Measurements from ENCODE around the gene FAM187B.

DNA sequence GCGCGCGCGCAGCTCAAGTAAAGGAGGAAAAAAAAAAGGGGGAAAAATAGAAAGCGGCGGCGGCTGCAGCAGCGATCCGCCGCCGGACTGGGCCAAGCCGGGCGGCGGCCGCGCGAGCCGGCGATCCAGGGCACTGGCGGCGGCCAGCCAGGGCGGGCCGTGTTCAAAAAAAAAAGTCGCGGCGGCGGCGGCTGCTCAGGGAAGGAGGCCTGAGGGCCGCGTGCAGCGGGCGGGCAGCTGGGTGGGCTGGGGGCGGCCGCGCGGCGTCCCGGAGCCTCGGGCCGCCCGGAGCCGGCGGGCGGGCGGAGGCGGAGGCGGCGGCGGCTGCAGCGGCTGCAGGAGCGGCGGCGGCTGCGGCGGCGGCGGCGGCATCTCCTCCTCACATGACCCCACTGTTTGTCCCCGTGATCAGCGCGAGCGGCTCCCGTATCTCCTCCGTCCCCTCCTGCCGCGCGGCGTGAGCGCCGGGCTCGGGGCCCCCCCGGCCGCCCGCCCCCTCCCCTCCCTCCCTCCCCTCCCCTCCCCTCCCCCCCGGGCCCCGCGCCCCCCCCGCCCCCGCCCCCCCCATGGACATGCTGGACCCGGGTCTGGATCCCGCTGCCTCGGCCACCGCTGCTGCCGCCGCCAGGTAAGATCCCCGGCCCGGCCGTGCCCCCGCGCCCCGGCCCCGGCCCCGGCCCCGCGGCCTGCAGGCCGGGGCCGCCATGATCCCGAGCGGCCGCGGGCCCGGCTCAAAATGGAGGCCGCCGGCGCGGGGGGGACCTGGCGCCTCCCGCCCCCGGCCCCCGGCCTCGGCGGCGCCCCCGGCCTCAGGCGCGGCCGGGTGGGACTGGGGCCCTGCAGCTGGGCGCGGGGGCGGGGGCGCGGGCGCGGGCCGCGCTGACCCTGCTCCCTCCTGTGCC is 40.2 kb upstream of the FAM187B start, which contains the start of gene USF2:
- TF ChIP-seq FOXJ3 (CRISPR knock-in tag; IDR thresholded peaks at IDR 0.05), result no peak
- 0 out of 2 replicates have a peak, but pooled peaks have one; percentile 43 for TF ChIP-seq YY1 (IDR thresholded peaks at IDR 0.05; ENCODE audit: low read depth)
- TF ChIP-seq, protein P1, sequence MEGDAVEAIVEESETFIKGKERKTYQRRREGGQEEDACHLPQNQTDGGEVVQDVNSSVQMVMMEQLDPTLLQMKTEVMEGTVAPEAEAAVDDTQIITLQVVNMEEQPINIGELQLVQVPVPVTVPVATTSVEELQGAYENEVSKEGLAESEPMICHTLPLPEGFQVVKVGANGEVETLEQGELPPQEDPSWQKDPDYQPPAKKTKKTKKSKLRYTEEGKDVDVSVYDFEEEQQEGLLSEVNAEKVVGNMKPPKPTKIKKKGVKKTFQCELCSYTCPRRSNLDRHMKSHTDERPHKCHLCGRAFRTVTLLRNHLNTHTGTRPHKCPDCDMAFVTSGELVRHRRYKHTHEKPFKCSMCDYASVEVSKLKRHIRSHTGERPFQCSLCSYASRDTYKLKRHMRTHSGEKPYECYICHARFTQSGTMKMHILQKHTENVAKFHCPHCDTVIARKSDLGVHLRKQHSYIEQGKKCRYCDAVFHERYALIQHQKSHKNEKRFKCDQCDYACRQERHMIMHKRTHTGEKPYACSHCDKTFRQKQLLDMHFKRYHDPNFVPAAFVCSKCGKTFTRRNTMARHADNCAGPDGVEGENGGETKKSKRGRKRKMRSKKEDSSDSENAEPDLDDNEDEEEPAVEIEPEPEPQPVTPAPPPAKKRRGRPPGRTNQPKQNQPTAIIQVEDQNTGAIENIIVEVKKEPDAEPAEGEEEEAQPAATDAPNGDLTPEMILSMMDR (IDR thresholded peaks at IDR 0.05), result no peak
- no peak for TF ChIP-seq RAD21 (IDR thresholded peaks at IDR 0.05; ENCODE audit: low read length)
- no peak for TF ChIP-seq POLR2AphosphoS5 (IDR thresholded peaks at IDR 0.05; ENCODE audit: low read depth, low read length)
- TF ChIP-seq, protein P2, sequence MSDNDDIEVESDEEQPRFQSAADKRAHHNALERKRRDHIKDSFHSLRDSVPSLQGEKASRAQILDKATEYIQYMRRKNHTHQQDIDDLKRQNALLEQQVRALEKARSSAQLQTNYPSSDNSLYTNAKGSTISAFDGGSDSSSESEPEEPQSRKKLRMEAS (IDR thresholded peaks at IDR 0.05; ENCODE audit: low read depth), result no peak
- TF ChIP-seq RXRA (IDR thresholded peaks at IDR 0.05; ENCODE audit: borderline replicate concordance, low read depth), result no peak
- TF ChIP-seq SMC3 (IDR thresholded peaks at IDR 0.05; ENCODE audit: low read depth, low read length), result no peak
- TF ChIP-seq EZH2phosphoT487 (IDR thresholded peaks at IDR 0.05; ENCODE audit: borderline replicate concordance, low read depth), result no peak
- no peak for TF ChIP-seq TAF1 (IDR thresholded peaks at IDR 0.05; ENCODE audit: borderline replicate concordance, low read depth, low read length)
- TF ChIP-seq, protein P3, sequence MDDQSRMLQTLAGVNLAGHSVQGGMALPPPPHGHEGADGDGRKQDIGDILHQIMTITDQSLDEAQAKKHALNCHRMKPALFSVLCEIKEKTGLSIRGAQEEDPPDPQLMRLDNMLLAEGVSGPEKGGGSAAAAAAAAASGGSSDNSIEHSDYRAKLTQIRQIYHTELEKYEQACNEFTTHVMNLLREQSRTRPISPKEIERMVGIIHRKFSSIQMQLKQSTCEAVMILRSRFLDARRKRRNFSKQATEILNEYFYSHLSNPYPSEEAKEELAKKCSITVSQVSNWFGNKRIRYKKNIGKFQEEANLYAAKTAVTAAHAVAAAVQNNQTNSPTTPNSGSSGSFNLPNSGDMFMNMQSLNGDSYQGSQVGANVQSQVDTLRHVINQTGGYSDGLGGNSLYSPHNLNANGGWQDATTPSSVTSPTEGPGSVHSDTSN (IDR thresholded peaks at IDR 0.05), result no peak
